GM23248 (cell line): ENCODE results near the gene ADAMTS10. TPM values are rescaled to one million over a fixed set of nuclear protein-coding genes. Genes with fewer than 3 reads are reported as not detected.

Experiments
- DNase-seq: peaks from one replicate; pipeline ENCODE4 v3.0.0-alpha.2; 2015
- H2AFZ ChIP-seq: fragments of 200-600 bp; sonication (generic); 2 replicates; pipeline ENCODE4 v1.6.1; 2016; ENCODE audit warnings: antibody characterized with exemption
- H3F3A ChIP-seq: fragments of 200-600 bp; sonication (generic); 2 replicates; pipeline ENCODE4 v1.6.1; 2016; ENCODE audit warnings: mild to moderate bottlenecking, antibody characterized with exemption, mixed run types; ENCODE audit not compliant: insufficient read depth
- H3K27ac ChIP-seq: fragments of 200-600 bp; sonication (generic); 2 replicates; pipeline ENCODE4 v1.5.1; 2016; ENCODE audit warnings: mild to moderate bottlenecking
- H3K27me3 ChIP-seq: fragments of 200-600 bp; sonication (generic); replicated peaks from 2 replicates; pipeline ENCODE4 v1.6.1; 2016; ENCODE audit warnings: mild to moderate bottlenecking; ENCODE audit not compliant: insufficient read depth
- H3K36me3 ChIP-seq: fragments of 200-600 bp; sonication (generic); 2 replicates; pipeline ENCODE4 v1.6.1; 2016; ENCODE audit warnings: low read depth, mild to moderate bottlenecking
- H3K4me1 ChIP-seq: fragments of 200-600 bp; sonication (generic); 2 replicates; pipeline ENCODE4 v1.6.1; 2016; ENCODE audit warnings: mild to moderate bottlenecking; ENCODE audit not compliant: insufficient read depth
- H3K4me2 ChIP-seq: fragments of 200-600 bp; sonication (generic); one replicate; pipeline ENCODE4 v1.6.1; 2016; ENCODE audit warnings: mild to moderate bottlenecking; ENCODE audit not compliant: unreplicated experiment
- H3K4me3 ChIP-seq: fragments of 200-600 bp; sonication (generic); 2 replicates; pipeline ENCODE4 v1.5.1; 2016; ENCODE audit warnings: mild to moderate bottlenecking
- H3K79me2 ChIP-seq: fragments of 200-600 bp; sonication (generic); 2 replicates; pipeline ENCODE4 v1.6.1; 2016; ENCODE audit warnings: mild to moderate bottlenecking; ENCODE audit not compliant: insufficient read depth
- H3K9ac ChIP-seq: fragments of 200-600 bp; sonication (generic); 2 replicates; pipeline ENCODE4 v1.6.1; 2016; ENCODE audit warnings: mild to moderate bottlenecking
- H3K9me2 ChIP-seq: fragments of 200-600 bp; sonication (generic); 2 replicates; pipeline ENCODE4 v1.6.1; 2016; ENCODE audit warnings: mixed run types, mild to moderate bottlenecking, moderate library complexity; ENCODE audit not compliant: insufficient read depth
- H3K9me3 ChIP-seq: fragments of 200-600 bp; sonication (generic); one replicate; pipeline ENCODE4 v1.6.1; 2017; ENCODE audit warnings: low read depth
- H4K20me1 ChIP-seq: fragments of 200-600 bp; sonication (generic); 2 replicates; pipeline ENCODE4 v1.6.0; 2016; ENCODE audit not compliant: insufficient read depth
- EZH2 ChIP-seq: fragments of 200-600 bp; sonication (generic); IDR thresholded peaks from 2 replicates; pipeline ENCODE4 v1.6.1; 2018; ENCODE audit warnings: antibody characterized with exemption, mild to moderate bottlenecking; ENCODE audit not compliant: insufficient read depth, poor library complexity, severe bottlenecking
- EZH2phosphoT487 ChIP-seq: fragments of 200-600 bp; sonication (generic); IDR thresholded peaks from 2 replicates; pipeline ENCODE4 v1.6.1; 2018; ENCODE audit warnings: antibody characterized with exemption, moderate library complexity, mild to moderate bottlenecking, low read depth; ENCODE audit not compliant: insufficient read depth
- WGBS, 2 experiments: methylation state at CpG; one replicate each; pipeline ENCODE4 v1.1.6; 2015 to 2017; ENCODE audit warnings: low lambda C conversion rate in 2 of 2, low coverage in 1 of 2; ENCODE audit errors: missing lambda C conversion rate in 2 of 2; 5-methylcytosine and 5-hydroxymethylcytosine counted together
- in situ Hi-C: fragments of 300-500 bp; cut with MboI; formaldehyde crosslinking; loops from 2 replicates; pipeline ENCODE4 v1.15.0; 2020
- polyA plus RNA-seq: library from polyadenylated mRNA; unstranded; fragments of >200 nt; fragmentation: Nextera tagmentation; extraction: Ambion mirVana; gene quantifications from 2 replicates; pipeline ENCODE4 v1.2.1, GENCODE V29; 2016
- total RNA-seq: library from RNA; depleted of rRNA; stranded (reverse); fragments of >200 nt; shearing (Covaris generic); gene quantifications from 2 replicates; pipeline ENCODE4 v1.2.3, GENCODE V29; 2014

Gene ADAMTS10
- total and polyA plus RNA-seq, 2 experiments from 2014 or later: 4.3 to 12.2 TPM

DNA sequence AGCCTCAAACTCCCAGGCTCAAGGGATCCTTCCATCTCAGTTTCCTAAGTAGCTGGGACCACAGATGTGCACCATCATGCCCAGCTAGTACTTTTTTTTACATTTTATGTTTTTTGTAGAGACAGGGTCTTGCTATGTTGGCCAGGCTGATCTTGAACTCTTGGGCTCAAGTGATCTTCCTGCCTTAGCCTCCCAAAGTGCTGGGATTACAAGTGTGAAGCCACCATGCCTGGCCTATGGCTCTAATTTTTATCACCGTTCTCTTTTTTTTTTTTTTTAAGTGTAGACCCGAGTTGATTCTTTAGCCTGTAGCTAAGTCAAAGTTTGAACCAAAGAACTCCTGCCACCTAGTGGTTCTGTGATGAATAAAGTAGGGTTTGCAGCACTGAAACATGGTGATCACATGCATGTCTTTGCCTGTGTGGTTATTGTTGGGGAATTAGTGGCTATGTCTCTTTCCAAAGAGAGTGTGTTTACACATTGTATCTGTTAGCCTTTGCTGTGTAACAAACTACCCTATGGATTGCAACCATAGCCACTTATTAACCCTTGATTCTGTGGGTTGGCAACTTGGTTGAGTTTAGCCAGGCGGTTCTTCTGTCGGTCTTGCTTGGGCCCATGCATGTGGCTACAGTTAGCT, 31.5 kb upstream of the ADAMTS10 start:
- no peak overlapping the region for H3K4me3 ChIP-seq
- H3K4me1 ChIP-seq: no peaks in the 10 kb centered on the region
- no peak overlapping the region for H2AFZ ChIP-seq
- no peaks in the 10 kb centered on the region for H3K36me3 ChIP-seq
- no peaks in the 10 kb centered on the region for H3K27me3 ChIP-seq
- H3K27ac ChIP-seq: no peak overlapping the region
- in situ Hi-C loops: no loop called here
- DNase-seq: peak; percentile 70
- no peaks in the 10 kb centered on the region for H3F3A ChIP-seq
- no peaks in the 10 kb centered on the region for H3K79me2 ChIP-seq
- no peaks in the 10 kb centered on the region for H3K9me3 ChIP-seq
- TF ChIP-seq EZH2 (no peak), EZH2phosphoT487 (no peak)
- H4K20me1 ChIP-seq: no peaks in the 10 kb centered on the region
- H3K9ac ChIP-seq: no peak overlapping the region
- 47 to 51% methylated on average over 4 of the region's 4 CpGs for WGBS, 2 experiments
- no peaks in the 10 kb centered on the region for H3K9me2 ChIP-seq
- no peak overlapping the region for H3K4me2 ChIP-seq

DNA sequence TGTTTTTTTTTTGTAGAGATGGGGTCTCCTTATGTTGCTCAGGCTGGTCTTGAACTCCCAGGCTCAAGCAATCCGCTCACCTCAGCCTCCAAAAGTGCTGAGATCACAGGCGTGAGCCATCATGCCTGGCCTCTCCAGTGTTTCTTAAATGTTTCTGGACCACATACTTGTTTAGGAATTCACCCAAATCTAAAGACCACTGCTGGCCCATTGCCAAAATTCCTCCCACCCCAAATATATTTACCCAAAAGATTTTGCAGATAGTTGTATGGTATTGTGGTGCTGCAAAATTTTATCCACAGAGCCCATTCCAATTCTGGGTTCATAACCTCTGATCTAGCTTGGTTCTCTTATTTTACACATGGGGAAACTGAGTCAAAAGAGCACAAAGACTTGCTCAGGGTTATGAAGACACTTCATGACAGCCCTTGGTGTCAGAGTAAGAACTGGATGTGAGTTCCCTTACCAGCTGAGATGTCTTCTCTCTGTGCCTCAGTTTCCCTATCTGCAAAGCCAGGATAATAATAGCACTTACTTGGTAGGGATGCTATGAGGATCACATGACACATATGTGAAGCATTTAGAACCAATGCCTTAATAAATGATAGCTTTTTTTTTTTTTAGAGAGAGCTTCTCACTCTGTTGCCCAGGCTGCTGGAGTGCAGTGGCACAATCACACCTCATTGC, 30.8 kb upstream of the ADAMTS10 start:
- no peaks in the 10 kb centered on the region for H3K27me3 ChIP-seq
- no peaks in the 10 kb centered on the region for H3K36me3 ChIP-seq
- H2AFZ ChIP-seq: no peak overlapping the region
- no peaks in the 10 kb centered on the region for H3F3A ChIP-seq
- no peak overlapping the region for H3K4me2 ChIP-seq
- no peaks in the 10 kb centered on the region for H3K4me1 ChIP-seq
- no peak overlapping the region for H3K27ac ChIP-seq
- no peak overlapping the region for H3K4me3 ChIP-seq
- no peaks in the 10 kb centered on the region for H4K20me1 ChIP-seq
- H3K79me2 ChIP-seq: no peaks in the 10 kb centered on the region
- H3K9ac ChIP-seq: no peak overlapping the region
- TF ChIP-seq EZH2 (no peak), EZH2phosphoT487 (no peak)
- in situ Hi-C loops: no loop called here
- H3K9me3 ChIP-seq: no peaks in the 10 kb centered on the region
- H3K9me2 ChIP-seq: no peaks in the 10 kb centered on the region
- WGBS, 2 experiments: 67 to 69% methylated on average over 2 of the region's 2 CpGs
- no peak for DNase-seq

DNA sequence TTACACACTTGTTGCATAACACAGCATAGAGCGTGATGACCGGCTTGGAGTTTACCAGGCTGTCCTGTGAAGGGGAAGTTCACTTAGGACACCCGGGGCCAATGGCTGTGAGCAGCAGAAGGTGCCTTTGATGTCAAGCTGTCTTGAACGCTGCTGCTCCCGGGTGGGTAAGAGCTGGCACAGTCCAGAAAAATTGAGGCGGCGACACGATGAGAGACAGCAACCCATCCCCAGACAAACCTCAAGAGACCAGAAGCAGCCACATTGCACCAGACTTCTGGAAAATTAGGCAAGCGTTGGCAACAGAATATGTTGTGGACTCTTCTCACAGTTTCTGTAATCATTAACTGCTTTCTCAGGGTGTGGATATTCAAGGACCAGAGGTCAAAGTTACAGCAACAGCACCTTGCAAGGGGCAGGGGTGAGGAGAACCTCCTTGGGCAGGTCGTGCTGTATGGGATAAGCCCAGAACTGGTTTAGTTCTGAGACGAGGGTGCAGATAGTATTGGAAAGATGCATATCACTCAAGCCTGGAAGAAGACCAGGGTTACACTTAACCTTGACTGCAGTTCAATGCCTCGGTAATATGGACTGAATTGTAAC, 30.0 kb upstream of the ADAMTS10 start:
- Histone ChIP-seq H3K9me3 (no peaks in the 10 kb centered on the region), H3K27ac (no peak overlapping the region), H3K4me1 (no peaks in the 10 kb centered on the region), H3K9me2 (no peaks in the 10 kb centered on the region), H4K20me1 (no peaks in the 10 kb centered on the region), H2AFZ (no peak overlapping the region), H3F3A (no peaks in the 10 kb centered on the region), H3K36me3 (no peaks in the 10 kb centered on the region), H3K4me2 (no peak overlapping the region), H3K9ac (no peak overlapping the region), H3K27me3 (no peaks in the 10 kb centered on the region), H3K79me2 (no peaks in the 10 kb centered on the region), H3K4me3 (no peak overlapping the region)
- DNase-seq: peak; percentile 47
- TF ChIP-seq EZH2phosphoT487 (no peak), EZH2 (no peak)
- 1 to 3% methylated on average over 12 of the region's 12 CpGs for whole genome bisulfite sequencing, 2 experiments
- in situ Hi-C loops: no loop called here

DNA sequence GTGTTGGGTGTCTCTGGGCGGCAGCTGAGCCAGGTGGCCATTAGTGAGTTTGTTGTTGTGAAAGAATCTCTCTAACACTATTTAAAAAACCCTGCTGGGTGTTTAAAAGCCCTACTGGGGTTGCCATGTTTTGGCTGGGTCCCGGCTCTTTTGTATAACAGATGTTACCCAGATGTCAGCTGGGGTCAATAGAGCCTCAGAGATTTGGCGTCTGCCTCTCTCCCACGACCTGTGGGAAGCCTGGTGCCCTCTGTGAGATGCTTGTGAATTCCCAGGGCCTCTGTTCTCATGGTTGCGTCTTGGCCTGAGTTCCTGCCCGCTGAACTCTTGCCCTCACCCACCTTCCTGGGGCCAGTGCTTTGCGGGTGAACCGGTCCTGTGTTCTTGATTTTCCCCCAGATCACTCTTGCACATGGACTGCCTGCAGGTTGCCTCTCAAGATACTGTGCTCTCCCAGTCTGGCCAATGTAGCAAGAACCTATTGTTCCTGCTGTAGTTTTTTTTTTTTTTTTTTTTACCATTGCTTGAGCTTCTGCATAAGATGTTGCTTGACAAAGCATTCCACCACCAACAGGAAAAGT, 29.4 kb upstream of the ADAMTS10 start:
- in situ Hi-C loops: no loop called here
- H3K27me3 ChIP-seq: no peaks in the 10 kb centered on the region
- no peaks in the 10 kb centered on the region for H3K9me3 ChIP-seq
- H4K20me1 ChIP-seq: no peaks in the 10 kb centered on the region
- H3K4me2 ChIP-seq: no peak overlapping the region
- H3K9me2 ChIP-seq: no peaks in the 10 kb centered on the region
- TF ChIP-seq EZH2 (no peak), EZH2phosphoT487 (no peak)
- H3K4me3 ChIP-seq: no peak overlapping the region
- no peaks in the 10 kb centered on the region for H3F3A ChIP-seq
- no peak overlapping the region for H3K9ac ChIP-seq
- H3K36me3 ChIP-seq: no peaks in the 10 kb centered on the region
- 3 to 4% methylated on average over 8 of the region's 8 CpGs for WGBS, 2 experiments
- H3K4me1 ChIP-seq: no peaks in the 10 kb centered on the region
- H3K27ac ChIP-seq: no peak overlapping the region
- no peak overlapping the region for H2AFZ ChIP-seq
- no peak for DNase-seq
- H3K79me2 ChIP-seq: no peaks in the 10 kb centered on the region
